GM18951 (cell line): ENCODE results near the gene AP2S1.
"Not testable (repeated sequence)": the region's sequence is repeated elsewhere in the genome, so short reads cannot be mapped to it uniquely, and the experiment has no call there.

ENCODE experiments used
- POLR2A ChIP-seq: IDR thresholded peaks from 4 replicates; pipeline ENCODE4 v1.6.1; 2011; ENCODE audit warnings: mild to moderate bottlenecking; ENCODE audit not compliant: insufficient read length, insufficient read depth; ENCODE audit errors: extremely low read depth
- in situ Hi-C: fragments of 300-500 bp; cut with MboI; formaldehyde crosslinking; loops from one replicate; pipeline ENCODE4 v1.12.0; 2022; ENCODE audit warnings: low sequenced_read_pairs, mixed read lengths, inconsistent platforms; ENCODE audit not compliant: unreplicated experiment

Gene AP2S1

DNA sequence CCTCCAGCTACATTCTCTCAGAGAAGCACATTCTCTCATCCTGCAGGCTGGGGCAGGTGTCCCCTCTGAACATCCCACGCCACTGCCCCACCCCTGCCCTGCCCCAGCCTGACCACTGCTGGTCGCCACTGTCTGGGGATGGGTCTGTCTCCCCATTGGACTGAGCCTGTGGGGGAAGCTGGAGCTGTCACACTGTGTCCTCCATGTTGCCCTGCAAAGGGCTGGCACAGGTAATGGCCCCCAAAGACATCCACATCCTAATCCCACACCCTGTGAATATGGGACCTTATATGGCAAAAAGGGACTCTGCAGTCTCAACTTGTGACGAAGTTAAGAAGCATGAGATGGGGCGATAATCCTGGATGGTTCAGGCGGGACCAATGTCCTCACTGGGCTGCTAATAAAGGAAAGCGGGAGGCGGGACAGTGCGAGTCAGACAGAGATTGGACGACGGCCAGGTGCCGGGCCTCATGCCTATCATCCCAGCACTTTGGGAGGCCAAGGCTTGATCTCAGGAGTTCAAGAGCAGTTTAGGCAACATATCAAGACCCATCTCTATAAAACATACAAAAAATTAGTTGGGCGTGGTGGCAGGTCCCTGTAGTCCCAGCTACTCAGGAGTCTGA lies 9.1 kb downstream of the AP2S1 start:
- TF ChIP-seq POLR2A: no peak
- in situ Hi-C loops: loop anchor here (5.0 kb wide), 1 partner anchor 89 kb away; no protein-coding TSS in a partner anchor

DNA sequence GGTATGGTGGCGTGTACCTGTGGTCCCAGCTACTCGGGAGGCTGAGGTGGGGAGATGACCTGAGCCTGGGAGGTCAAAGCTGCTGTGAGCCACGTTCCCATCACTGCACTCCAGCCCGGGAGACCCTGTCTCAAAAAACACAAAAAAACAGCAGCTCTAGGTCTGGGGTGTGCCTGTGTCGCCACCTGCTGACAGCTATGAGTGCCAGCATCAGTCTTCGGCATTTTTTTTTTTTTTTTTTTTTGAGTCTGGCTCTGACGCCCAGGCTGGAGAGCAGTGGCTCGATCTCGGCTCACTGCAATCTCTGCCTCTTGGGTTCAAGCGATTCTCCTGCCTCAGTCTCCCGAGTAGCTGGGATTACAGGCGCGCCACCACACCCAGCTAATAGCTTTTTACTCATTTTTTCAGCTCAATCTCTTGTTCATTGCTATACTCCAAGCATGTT lies 10.1 kb downstream of the AP2S1 start:
- in situ Hi-C loops: loop anchor here (5.0 kb wide), 1 partner anchor 88 kb away; no protein-coding TSS in a partner anchor

DNA sequence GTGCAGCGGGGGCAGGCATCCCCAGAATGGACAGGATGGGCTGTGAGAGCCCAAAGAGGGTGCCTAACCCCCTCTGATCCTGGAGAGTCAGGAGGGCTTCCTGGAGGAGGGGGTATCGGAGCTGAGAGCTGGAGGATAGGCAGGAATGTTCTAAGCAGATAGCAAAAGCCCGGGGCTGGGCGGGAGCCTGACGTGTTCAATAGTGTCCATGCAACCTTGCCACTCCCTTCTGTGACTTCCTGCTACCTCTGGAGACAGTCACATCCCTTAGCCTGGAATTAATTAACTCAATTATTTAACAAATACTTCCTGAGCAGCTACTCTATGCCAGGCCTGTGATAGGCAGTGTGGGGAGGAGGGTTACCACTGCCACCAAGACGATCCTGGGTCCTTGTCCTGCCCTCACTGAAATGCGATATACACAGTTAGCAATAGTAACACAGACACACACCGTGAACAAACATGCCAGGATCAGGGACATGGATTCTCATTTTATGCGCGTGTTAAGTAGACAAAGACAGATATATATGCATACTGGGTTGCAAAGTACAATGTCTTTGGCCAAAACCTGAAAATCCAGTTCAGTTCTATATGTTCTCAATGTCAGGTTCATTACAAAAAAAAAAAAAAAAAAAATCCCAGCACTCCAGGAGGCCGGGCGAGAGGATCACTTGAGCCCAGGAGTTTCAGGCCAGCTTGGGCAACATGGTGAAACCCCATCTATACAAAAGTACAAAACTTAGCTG lies 10.7 kb downstream of the AP2S1 start:
- in situ Hi-C loops: loop anchor here (5.0 kb wide), 1 partner anchor 88 kb away; no protein-coding TSS in a partner anchor
- no peak for TF ChIP-seq POLR2A

More for the DNA sequence above, 10.1 kb downstream of the AP2S1 start:
- TF ChIP-seq POLR2A: no peak

DNA sequence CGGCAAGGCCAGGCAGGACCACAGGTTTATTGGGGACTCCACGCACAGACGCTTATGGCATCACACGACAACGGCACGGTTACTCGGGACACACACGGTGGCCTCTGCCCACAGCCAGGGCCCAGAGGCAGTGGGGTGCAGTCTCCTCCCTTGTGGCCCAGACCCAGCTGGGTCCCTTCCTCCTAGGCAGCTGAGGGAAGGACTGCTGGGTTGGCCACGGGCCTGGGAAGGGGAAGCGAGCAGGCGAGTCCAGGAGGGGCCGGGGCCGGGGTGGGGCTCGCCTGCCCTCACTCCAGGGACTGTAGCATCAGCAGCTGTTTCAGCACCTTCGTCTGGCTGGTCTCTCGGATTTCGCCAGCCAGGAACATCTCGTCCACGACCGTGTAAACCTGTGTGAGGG lies 12.5 kb downstream of the AP2S1 start:
- in situ Hi-C loops: no loop called here

DNA sequence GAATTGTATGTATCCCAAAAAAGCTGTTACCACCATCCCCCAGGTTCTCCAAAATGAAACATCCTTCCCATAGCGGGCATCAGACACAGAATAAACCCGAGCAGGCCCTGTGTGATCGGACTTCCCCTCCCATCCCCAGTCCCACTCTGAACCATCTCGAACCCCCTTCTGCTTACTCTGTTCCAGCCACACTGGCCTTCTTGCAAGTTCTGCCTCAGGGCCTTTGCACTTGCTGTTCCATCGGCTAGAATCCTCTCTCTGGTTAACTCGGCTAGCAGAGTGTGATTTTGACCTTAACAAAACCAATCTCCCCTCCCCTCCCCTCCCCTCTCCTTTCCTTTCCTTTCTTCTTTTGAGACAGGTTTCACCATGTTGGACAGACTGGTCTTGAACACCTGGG lies 15.7 kb downstream of the AP2S1 start:
- TF ChIP-seq POLR2A: no peak
- in situ Hi-C loops: no loop called here

More for the DNA sequence above, 12.5 kb downstream of the AP2S1 start:
- TF ChIP-seq POLR2A: no peak

DNA sequence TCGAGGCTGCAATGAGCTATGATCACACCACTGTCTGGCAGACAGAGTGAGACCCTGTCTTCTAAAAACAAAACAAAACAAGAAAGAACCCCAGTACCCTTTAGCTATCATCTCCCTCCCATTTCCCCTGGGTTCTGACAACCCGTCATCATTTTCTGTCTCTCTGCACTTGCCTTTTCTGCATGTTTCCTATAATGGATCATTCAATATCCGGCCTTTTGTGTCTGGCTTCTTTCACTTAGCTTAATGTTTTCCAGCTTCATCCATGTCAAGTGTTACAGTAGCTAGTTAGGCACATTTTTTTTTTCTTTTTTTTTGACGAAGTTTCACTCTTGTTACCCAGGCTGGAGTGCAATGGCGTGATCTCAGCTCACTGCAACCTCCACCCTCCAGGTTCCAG lies 16.5 kb downstream of the AP2S1 start:
- in situ Hi-C loops: no loop called here
- no peak for TF ChIP-seq POLR2A

DNA sequence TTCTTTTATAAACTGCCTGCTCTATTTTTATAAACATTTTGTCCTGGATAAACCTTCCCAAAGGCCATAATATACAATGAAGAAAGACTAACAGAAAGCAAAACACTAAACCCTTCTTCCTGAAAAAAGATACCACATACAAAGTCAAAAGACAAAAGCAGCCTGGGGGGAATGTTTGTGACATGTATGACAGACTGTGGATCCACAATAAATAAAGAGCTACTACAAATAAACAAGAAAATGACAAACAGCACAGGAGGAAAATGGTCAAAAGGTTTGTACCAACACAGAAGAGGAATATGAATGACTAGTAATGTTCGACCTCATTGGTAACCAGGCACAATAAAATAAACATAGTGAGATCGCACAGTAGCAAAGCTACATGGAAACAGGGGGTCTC lies 19.8 kb downstream of the AP2S1 start:
- in situ Hi-C loops: no loop called here

DNA sequence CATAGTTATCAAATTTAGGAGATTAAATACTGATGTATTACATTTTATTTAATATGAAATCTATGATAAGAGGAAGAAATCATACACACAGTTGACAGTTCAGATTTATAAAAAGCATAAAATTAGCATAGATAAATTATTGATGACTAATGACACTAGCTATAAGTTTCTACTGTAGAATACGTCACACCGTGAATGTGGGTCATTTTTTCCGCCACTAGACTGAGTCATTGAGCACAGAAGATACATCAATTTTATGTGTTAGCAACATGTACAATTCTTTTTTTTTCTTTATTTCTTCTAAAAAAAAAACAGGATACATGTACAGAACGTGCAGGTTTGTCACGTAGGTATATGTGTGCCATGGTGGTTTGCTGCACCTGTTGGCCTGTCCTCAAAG lies 22.2 kb downstream of the AP2S1 start:
- TF ChIP-seq POLR2A: no peak
- in situ Hi-C loops: no loop called here

More for the DNA sequence above, 19.8 kb downstream of the AP2S1 start:
- no peak for TF ChIP-seq POLR2A

DNA sequence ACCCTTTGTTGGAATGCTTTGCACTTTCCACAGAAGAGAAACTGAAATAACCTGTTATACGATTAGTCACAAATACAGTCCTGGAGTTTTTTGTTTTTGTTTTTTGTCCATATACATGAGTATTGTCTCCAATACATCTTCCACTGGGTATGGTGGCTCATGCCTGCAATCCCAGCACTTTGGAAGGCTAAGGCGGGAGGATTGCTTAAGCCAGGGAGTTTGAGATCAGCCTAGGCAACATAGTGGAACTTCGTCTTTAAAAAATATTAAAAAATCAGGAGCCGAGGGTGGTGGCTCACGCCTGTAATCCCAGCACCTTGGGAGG lies 25.0 kb downstream of the AP2S1 start:
- no peak for TF ChIP-seq POLR2A

DNA sequence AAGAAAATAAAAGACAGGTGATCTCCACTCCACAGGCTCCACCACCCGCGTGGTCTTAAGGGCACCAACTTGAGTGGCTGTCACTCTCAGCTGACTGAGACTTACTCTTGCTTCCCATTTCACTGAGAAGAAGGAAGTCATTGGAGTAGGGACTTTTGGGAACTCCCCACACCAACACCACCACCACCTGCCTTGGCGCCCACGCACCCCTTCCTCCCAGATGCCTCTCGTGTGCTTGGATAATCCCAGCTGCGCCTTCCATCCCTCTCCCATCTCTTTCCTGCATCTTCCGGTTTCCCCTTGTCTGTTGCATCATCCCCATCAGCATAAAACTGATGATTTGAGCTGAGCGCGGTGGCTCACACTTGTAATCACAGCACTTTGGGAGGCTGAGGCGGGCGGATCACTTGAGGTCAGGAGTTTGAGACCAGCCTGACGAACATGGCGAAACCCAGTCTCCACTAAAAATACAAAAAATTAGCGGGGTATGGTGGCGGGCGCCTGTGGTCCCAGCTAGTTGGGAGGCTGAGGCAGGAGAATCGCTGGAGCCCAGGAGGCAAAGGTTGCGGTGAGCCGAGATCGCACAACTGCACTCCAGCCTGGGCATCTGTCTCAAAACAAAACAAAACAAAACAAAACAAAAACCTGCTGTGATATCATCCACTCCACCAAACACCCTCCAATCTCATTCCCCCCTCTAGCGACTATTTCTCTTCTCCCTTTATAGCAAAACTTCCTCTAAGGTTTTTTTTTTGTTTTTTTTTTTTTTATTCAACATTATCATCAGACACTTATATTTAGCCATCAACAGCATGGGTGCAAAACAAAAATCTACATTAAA lies 25.5 kb downstream of the AP2S1 start:
- no peak for TF ChIP-seq POLR2A
- in situ Hi-C loops: no loop called here

More for the DNA sequence above, 25.0 kb downstream of the AP2S1 start:
- in situ Hi-C loops: no loop called here

DNA sequence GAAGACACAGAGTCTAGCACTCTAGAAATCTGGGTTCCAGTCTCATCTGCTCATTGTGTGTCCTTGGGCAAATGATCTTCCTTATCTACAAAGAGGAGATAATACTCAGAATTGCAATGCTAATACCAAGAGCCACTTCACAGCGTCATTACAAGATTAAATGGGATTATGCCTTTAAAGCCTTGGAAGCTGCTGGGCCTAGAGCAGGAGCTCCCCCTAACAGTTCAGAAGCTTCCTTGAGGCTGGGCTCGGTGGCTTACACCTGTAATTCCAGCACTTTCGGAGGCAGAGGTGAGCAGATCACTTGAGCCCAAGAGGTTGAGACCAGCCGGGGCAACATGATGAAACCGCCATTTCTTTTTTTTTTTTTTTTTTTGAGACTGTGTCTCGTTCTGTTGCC lies 27.6 kb downstream of the AP2S1 start:
- TF ChIP-seq POLR2A: no peak

DNA sequence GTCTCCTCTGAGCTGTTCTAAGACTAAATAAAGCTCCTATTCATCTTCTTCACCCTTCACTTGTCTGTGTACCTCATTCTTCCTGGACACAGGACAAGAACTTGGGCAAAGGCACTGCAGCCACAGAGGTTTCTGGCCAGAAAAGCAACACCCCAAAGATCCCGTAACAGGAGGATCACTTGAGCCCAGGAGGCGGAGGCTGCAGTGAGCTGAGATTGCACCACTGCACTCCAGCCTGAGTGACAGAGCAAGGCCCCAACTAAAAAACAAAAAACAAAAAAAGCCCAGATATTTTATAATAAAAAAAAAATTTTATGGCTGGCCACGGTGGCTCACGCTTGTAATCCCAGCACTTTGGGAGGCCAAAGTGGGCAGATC lies 28.2 kb downstream of the AP2S1 start:
- in situ Hi-C loops: not testable (repeated sequence)

More for the DNA sequence above, 27.6 kb downstream of the AP2S1 start:
- in situ Hi-C loops: no loop called here
